Epidermal melanocyte (primary cell): Measurements from ENCODE around the gene SELENOW.
"Not testable (repeated sequence)": the region's sequence is repeated elsewhere in the genome, so short reads cannot be mapped to it uniquely, and the experiment has no call there.

ENCODE experiments used
- DNase-seq: peaks from one replicate; pipeline ENCODE4 v3.0.0; 2011; ENCODE audit warnings: low spot score; ENCODE audit not compliant: insufficient read length

The SELENOW gene

GRCh38 chr19:47781590-47782262 is 3.2 kb downstream of the SELENOW start:
- DNase-seq = no peak

- no peak for DNase-seq
Observed at GRCh38 chr19:47786566-47786965, 8.1 kb downstream of the SELENOW start.

GRCh38 chr19:47787307-47787706 is 8.8 kb downstream of the SELENOW start:
- DNase-seq = not testable (repeated sequence)

DNA sequence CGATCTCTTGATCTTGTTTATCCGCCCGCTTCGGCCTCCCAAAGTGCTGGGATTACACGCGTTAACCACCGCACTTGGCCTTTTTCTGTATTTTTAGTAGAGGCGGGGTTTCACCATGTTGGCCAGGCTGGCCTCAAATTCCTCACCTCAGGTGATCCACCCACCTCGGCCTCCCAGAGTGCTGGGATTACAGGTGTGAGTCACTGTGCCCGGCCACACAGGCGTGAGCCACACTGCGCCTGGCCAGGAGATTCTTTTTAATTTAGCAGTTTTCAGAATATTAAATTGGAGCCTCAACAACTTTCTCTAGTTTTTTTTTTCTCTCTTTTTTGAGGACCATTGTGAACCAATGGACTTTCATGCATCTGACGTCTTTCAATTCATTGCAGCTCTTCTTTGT is 11.3 kb downstream of the SELENOW start:
- not testable (repeated sequence) for DNase-seq

GRCh38 chr19:47790398-47790814 is 11.9 kb downstream of the SELENOW start:
- peak; percentile 76 for DNase-seq

- DNase-seq = no peak
Observed at GRCh38 chr19:47792616-47793015, 14.1 kb downstream of the SELENOW start.

GRCh38 chr19:47794526-47794925 is 16.0 kb downstream of the SELENOW start:
- DNase-seq = no peak

DNA sequence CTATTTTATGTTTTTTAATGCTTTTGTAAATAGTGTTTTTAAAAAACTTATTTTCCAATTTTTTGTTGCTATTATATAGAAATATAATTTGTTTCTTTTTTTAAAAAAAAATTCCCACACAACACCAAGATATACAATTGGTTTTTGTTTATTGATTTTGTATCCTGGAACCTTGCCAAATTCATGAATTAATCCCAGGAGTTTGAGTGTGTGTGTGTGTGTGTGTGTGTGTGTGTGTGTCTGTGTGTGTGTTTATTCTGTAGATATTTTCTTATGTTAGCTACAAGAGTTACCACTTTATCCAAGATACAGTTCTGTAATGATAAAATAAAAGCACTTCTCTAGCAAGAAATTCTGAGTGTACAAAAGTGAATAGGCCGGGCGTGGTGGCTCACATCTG is 18.3 kb downstream of the SELENOW start:
- no peak for DNase-seq

GRCh38 chr19:47797996-47798903 is 19.7 kb downstream of the SELENOW start:
- DNase-seq = no peak

DNA sequence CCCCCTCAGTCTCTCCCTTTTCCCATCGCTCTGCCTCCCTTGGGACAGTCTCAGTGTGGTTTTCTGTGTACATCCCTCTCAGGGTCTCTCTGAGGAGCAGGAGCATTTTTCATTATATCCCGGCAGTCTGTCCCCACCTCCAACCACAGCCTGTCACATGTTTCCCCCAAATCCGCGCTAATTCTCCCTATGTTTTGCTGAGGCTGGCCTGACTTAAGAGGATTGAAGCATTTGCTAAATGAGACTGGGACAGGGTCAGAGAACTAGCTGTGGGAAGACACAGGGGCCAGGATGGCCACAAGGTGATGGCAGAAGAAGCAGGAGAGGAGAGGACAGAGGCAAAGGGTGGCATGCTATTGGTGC is 20.4 kb downstream of the SELENOW start:
- no peak for DNase-seq

- DNase-seq = no peak
Observed at GRCh38 chr19:47801270-47801669, 22.8 kb downstream of the SELENOW start.

DNA sequence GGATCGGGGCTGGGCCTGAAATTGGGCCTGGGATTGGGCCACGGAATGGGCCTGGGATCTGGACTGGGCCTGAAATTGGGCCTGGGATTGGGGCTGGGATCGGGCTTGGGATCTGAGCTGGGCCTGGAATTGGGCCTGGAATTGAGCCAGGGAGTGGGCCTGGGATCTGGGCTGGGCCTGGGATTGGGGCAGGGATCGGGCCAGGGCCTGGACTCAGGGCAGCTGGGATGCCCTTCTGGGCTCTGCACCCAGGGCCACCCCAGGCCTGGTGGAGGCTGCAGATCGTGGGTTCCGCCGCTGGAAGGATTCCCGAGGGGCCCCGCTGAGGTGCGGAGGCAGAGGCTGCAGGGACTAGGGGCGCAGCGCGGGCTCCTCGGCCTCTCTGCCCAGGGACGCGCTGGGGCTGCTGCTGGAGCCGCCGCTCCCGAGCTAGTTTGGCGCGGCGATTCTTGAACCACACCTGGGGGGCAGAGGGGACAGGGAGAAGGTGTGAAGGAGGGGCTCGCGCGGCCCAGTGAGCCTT is 24.1 kb downstream of the SELENOW start:
- DNase-seq = no peak

GRCh38 chr19:47803148-47803547 is 24.6 kb downstream of the SELENOW start:
- DNase-seq = not testable (repeated sequence)

DNA sequence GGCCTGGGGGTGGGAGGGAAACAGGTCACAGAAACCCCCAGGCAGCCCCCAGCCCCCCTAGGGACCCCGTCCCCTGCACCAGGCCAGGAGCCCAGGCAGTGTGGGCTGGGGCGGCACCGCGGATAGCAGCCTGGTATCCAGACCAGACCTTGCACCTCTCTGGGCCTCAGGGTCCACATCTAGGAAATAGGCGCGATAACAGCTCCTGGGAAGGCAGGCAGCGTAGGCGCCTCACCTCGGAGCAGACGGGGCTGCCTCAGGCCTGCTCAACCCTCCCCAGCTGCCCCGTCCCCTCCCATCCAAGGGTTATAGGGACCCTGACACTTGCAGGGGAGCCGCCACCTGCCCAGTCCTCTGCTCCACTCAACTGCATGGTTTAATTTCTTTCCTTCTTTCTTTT is 25.2 kb downstream of the SELENOW start:
- not testable (repeated sequence) for DNase-seq

DNA sequence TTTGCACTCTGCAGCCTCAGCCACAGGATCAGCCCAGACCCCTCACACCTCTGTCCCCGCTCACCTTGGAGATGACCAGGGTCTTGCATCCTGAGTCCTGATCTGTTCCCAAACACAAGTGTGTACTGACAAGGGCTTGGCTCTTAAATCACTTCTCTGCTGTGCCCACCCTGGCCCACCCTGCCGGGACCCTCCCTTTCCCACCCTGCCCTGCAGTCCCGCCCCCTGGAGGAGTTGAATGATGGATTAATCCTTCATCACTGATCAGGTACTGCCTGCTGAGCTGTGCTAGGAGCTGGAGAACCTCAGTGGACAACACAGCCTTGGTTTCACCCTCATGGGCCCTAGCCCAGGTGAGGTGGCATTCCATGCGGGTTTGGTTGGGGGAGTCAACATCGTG is 25.9 kb downstream of the SELENOW start, which contains the start of gene TPRX1:
Gene TPRX1 (minus strand): TSS at position 101 of the 400 bp plus-strand sequence. CDS start 12 bp downstream, at position 89.
- not testable (repeated sequence) for DNase-seq

GRCh38 chr19:47805313-47805712 is 26.8 kb downstream of the SELENOW start:
- DNase-seq = no peak

DNA sequence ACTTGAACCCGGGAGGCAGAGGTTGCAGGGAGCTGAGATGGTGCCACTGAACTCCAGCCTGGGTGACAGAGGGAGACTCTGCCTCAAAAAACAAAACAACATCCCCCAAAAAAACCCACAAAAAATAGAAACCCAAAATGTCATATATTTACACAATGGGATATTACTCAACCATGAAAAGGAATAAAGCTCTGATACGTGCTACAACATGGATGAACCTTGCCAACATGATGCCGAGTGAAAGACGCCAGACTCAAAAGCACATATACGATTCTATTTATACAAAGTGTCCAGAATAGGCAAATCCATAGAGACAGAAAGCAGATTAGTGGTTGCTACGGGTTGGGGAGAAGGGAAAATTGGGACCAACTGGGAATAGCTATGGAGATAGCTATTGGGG is 27.9 kb downstream of the SELENOW start:
- DNase-seq = no peak

GRCh38 chr19:47813304-47813994 is 34.9 kb downstream of the SELENOW start:
- peak; percentile 42 for DNase-seq

DNA sequence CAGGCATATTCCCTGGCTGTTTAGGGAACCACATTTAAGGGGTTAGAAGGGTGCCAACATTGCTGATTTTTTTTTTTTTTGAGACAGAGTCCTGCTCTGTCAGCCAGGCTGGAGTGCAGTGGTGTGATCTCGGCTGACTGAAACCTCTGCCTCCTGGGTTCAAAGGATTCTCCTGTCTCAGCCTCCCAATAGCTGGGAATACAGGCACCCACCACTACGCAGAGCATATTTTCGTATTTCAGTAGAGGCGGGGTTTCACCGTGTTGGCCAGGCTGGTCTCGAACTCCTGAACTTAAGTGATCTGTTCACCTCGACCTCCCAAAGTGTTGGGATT is 35.5 kb downstream of the SELENOW start:
- no peak for DNase-seq

DNA sequence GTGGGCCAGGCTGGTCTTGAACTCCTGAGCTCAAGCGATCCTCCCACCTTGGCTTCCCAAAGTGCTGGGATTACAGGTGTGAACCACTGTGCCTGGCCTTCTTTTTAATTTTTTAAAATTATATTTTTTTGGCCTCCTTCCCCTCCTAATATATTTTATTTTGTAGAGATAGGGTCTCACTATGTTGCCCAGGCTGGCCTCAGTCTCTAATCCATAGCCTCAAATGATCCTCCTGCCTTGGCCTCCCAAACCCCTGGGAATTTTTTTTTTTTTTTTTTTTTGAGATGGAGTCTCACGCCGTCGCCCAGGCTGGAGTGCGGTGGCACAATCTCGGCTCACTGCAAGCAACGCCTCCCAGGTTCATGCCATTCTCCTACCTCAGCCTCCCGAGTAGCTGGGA is 37.8 kb downstream of the SELENOW start:
- DNase-seq = not testable (repeated sequence)

- DNase-seq = not testable (repeated sequence)
Observed at GRCh38 chr19:47818221-47818620, 39.7 kb downstream of the SELENOW start.

DNA sequence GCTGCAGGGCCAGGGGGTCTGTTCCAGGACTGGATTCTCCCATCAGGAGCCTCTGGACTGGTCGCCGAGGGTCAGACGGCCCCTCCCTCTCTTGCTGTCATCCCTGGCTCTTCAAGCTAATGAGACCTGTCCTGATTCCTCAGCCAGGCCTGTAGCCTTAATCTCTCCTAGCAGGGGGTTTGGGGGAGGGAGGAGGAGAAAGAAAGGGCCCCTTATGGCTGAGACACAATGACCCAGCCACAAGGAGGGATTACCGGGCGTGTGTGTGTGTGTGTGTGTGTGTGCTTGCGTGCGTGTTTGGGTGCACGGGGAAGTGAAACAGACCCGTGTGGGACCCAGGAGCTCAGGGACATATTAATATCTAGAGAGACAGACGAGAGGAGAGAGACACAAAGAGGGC is 41.4 kb downstream of the SELENOW start:
- no peak for DNase-seq
